ENCODE results near the gene HPD.
"Not testable (repeated sequence)": the region's sequence is repeated elsewhere in the genome, so short reads cannot be mapped to it uniquely, and the experiment has no call there.

HPD gene

DNA sequence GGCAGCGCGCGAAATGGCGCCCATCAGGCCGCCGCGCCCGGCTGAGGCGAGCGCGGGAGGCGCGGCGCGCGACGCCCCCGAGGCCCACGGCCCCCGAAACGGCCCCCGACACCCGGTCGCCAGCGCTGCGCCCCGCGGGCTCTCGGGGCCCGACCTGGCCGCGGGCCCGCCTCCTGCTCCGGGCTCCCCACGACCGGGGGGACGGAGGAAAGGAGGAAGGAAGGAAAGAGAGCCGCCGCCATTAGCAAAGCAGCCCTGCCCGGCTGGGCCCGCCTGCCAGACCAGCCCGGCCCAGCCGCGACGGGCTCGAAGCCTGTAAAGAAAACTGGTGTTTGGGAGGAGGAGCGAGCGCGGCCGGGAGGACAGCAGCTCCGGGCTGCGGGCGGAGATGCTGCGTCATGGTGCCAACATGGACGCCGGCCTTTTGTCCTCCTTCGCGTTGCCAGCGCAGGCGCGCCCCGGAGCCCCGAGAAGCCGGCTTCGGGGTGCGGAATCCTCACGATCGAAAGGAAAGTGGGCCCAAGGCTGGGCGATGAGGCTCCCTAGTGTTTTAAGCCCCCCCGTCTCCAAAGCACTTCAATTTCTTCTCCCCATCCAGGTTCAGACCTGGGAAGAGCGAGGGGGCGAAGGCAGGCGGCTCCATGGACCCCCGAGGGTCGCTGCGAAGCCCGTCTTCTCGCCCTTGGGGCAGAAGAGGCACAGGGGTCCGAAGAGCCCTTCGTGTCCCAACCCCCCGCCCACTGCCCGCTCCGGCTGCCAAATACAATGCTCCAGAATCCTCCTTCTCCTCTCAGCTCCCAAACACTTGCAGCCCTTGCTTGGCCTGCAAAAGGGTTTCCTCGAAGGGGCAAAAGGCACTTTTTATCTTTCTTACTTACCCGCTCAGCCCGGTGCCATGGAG lies 57.7 kb downstream of the HPD start:
- no peak for DNase-seq (ENCODE audit: low read depth in 2 of 3, low spot score in 2 of 3)

DNA sequence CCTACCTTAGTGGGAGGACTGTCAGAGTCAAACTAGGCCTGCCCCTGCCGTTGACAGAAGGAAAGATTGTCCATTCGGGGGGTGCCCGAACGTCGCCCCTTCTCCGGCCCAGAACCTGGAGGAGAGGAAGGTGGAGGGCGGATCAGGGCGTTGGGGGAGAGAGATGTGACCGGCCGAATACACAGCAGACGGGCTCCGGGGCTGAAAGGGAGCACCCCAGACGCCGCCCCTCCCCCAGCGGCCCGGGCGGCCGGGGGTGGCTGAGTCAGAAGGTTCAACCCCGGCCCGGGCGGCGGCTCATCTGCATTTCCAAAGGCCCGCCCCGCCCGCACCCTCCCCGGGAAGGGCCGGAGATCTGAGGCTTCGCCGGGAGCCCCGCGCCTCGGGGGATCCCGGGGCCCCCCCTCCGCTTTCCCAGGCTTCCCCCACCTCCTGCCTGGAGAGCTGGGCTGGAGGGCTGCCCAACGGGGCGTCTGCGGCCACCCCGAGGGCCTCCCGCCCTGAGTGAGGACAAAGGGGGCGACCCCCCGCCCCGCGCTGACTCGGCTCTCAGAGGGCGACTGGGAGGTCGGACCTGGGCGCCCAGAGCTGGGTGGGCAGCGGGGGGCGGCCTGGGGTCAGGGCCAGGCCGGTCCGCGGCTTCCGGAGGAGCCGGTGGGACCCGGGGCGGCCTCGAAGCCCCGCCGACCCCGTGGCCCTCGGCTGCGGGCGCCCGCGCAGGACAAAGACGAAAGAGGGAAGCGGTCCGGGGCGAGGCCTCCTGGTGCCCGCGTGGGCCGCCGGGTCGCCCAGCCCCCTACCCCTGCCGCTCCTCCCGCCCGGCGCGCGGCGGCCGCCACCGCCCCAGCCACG lies 58.6 kb downstream of the HPD start:
- peak in 2 of 3 experiments; percentile 71 to 81 for DNase-seq (ENCODE audit: low read depth in 2 of 3, low spot score in 2 of 3)

DNA sequence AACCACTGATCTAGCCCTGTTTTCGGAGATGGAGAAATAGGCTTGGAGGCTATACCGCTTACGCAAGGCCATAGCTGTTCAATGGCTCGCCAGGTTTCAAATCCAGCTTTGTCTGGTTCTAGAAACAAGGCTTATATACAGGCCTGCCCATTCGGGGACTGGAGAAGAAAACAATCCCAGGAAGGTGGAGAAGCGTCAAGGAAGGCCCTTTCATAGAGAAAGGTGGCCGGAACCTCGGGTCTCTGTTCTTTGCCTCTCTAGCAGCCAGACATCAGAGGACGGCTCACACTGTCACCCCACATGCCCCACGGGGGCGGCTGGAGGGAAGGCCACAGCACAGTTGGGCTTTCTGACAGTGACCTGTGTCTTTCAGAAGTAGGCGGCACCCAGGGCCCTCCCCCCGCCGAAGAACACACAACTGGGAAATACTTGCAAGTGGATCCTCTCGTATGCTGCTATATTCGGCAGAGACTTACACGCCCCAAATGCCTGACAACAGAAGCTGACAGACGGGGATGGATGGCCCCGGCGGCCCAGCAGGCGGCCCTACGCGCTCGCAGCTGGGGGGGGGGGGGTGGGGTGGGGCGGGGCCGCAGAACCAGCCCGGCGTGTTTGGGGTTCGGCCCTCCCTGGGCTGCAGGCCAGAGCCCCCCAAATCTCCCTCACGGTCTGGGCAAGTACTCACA lies 59.4 kb downstream of the HPD start:
- DNase-seq (ENCODE audit: low read depth in 2 of 3, low spot score in 2 of 3) = no peak

DNA sequence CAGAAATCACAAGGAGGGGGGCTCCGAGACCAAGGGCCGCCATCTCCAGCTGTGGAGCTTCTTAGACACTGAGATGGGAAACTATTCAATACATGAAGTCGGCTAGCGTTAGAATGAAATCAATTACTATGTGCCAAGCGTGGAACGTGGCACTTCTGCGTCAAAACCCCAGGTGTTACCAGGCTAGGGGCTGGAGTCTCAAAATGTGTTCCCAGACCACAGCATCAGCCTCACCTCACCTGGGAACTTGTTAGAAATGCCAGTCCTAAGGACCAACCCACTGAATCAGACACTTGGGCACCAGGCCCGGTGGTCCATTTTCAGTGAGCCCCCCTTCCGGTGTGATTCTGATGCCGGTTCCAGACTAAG lies 59.9 kb downstream of the HPD start:
- DNase-seq (ENCODE audit: low read depth in 2 of 3, low spot score in 2 of 3) = no peak

DNA sequence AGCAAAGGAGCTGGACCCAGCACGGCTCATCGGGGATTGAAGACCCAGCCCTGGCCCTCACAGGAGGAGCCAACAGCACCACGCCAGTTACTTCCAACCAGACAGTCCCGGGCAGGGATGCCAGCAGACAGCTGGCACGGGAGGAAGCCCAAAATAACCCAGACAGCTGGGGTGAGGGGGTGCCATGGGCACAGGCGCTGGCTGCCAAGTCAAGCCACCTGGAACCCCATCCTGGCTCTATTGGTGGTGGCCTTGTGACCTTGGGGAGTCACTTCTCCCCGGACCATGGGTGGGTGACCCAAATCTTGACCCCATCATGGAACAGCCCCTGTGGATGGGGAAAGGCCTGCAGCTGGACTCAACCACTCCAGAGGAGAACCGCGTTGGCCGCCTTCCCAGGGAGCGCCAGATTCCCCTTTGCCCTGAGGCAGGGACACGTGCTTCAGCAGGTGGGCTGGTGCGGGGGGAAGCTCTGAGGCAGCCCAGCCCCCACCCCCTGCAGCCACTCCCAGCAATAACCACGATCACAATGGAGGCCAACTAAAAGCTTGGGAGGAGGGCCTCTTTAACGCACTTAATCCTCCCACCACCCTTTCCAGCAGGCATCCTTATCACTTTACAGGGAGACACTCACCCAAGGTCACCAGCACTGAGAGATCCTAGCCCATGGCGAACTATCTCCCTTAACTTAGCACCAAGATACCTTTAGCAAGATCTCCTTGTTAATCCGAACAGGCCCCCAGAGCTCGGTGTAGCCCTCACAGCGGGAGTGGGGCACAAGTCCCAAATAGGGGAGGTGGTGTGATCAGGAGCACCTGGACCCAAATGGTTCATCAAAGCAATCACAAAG lies 60.5 kb downstream of the HPD start:
- no peak for DNase-seq (ENCODE audit: low read depth in 2 of 3, low spot score in 2 of 3)

DNA sequence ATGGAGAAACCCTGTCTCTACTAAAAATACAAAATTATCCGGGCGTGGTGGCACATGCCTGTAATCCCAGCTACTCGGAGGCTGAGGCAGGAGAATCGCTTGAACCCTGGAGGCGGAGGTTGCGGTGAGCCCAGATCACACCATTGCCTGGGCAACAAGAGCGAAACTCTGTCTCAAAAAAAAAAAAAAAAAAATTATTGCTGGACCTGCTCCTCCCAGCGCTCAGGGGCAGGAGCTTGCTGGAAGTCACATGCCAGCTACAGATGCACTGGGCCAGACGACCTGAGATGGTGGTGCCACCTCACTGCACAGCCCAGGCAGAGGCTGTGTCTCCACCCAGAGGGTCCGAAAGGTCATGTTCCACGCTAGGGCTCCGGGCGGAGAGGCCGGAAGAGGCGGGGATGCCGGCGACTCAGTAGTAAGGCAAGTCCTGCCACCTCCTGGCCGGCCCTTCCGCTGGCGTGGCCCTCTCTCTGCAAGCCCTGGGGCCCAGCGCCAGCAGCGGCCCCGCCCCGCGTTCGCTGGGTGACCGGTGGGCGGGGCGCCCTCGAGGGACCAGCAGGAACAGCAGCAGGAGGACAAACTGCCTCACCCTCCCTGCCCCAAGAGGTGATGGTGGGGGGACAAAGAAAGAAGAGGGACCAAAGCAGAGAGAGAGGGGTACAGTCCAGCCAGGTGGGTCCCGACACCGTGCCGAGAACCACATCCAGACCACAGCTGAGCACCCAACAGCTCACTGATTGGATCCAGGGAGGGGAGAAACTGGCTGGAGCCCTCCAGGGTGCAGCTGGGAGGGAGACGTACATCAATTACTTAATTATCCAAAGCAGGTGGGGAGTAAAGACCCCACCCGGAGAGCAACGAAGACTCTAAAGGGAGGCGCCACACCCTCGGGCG lies 61.6 kb downstream of the HPD start:
- no peak for DNase-seq (ENCODE audit: low read depth in 2 of 3, low spot score in 2 of 3)

DNA sequence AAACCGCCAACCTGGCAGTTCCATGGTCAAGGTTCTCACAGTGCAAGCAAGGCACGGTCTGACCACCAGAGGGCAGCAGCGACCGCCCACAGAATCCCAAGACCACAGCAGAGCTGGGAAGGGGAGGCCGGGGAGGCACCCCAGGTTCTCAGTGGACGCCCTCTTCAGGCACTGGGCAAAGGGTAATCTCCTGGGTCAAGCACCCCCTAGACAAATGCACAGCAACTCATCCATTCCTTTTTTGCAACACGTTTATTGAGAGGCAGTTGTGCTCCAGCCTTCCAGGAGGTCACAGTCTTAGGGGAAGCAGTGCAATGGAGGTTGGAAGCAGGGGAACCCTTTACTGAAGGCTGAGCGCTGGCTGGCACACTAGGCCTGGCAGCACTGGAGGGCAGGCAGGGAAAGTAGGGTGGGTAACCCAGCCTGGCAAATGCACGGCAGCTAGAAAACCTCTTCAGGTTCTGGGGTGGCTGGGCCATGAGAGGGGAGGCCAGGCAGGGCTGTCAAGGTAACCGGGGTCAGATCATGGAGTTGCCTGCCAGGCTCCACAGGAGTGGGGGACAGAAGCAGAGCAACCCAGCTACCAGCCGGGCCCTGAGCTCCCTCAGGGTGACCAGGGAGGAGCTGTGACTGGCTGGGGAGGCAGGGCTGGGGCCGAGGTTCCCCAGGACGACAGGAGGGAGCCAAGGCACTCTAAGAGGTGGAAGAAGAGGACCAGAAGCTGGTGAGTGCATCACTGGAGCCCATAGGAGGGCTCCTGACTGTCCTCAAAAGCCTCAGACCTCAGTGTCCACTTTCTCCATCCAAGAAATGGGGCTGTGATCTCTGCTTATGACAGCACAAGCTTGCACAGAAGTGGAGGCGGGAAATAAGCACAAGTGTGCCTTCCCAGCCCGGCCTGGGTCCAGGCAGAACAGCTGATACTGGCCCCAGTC lies 63.4 kb downstream of the HPD start:
- peak in 2 of 3 experiments; percentile 87 to 89 for DNase-seq (ENCODE audit: low read depth in 2 of 3, low spot score in 2 of 3)

GRCh38 chr12:121794534-121795033 lies 64.1 kb downstream of the HPD start:
- DNase-seq (ENCODE audit: low read depth in 2 of 3, low spot score in 2 of 3) = peak in 1 of 3 experiments; percentile 59

DNA sequence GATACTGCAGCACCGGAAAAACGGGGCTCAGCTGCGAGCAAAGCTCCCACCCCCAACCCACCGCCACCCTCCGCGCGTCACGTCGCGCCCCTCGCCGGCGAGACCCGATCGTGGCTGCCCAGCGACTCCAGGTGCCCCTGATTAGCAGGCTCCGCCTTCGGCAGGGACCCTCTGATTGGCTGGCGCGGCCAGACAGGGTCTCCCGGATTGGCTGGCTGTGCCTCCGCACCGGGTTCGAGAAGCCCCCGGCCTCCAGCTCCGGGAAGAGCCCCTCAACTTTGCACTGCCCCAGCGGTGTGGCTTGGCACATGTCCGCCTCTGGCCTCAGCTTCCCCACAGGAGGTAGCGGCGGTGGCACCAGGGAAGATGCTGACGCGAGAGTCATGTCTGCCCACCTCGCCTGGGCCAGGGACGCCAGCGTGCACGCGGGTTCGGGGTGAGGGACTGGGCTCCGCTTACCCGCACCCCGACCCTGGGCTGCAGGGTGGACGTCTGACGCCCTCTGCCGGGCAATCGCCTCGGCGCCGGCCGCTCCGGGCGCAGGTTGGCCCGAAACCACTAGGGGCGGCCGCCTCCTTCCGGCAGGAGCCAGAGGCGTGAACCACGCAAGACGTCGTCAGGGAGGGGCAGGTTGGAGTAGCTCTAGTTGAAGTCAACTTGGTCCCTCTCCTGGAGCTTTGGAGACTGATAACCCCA lies 64.7 kb downstream of the HPD start:
- DNase-seq (ENCODE audit: low read depth in 2 of 3, low spot score in 2 of 3) = peak; percentile 77 to 97 (median 92)

GRCh38 chr12:121793440-121793837 lies 65.2 kb downstream of the HPD start, which contains the start of gene RHOF:
Gene RHOF (minus strand): TSS chr12:121793688. CDS start chr12:121793633, 55 bp downstream.
- peak in 2 of 3 experiments; percentile 66 to 67 for DNase-seq (ENCODE audit: low read depth in 2 of 3, low spot score in 2 of 3)

DNA sequence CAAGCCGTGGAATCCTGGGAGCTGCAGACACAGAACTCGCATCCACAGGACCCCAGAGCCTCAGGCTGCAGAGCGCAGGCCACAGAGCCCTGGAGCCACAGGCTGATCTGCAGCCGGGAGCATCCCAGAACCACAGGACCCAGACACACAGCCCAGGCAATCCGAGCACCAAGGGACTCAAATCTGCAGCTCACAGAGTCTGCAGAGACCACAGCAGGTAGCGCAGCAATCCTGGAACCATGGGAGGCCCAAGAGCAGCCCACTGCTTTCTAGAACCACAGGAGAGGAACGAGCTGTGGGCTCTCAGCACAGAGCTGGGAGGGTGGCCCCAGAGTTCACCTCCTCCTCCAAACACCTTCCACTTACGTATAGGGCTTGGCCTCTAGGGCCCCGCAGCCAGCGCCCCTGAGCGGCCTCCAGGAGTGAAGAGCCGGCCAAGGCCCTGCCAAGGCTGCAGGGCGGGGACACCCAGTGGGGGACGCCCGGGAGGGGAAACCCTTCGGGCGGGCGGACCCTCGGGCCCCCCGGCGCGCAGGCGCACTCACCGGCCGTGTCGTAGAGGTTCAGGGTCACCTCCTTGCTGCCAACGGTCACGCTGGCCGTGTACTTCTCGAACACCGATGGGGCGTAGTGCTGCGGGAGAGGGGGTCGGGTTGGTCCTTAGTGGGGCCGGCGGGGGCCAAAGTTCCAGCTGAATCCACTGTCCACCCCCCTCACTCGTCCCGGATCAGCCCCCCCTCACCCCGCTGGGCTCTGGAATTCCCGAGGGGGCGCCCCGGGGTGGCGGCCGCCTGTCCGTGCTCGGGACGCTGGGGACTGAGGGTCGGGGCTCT lies 65.8 kb downstream of the HPD start:
- DNase-seq (ENCODE audit: low read depth in 2 of 3, low spot score in 2 of 3) = no peak

DNA sequence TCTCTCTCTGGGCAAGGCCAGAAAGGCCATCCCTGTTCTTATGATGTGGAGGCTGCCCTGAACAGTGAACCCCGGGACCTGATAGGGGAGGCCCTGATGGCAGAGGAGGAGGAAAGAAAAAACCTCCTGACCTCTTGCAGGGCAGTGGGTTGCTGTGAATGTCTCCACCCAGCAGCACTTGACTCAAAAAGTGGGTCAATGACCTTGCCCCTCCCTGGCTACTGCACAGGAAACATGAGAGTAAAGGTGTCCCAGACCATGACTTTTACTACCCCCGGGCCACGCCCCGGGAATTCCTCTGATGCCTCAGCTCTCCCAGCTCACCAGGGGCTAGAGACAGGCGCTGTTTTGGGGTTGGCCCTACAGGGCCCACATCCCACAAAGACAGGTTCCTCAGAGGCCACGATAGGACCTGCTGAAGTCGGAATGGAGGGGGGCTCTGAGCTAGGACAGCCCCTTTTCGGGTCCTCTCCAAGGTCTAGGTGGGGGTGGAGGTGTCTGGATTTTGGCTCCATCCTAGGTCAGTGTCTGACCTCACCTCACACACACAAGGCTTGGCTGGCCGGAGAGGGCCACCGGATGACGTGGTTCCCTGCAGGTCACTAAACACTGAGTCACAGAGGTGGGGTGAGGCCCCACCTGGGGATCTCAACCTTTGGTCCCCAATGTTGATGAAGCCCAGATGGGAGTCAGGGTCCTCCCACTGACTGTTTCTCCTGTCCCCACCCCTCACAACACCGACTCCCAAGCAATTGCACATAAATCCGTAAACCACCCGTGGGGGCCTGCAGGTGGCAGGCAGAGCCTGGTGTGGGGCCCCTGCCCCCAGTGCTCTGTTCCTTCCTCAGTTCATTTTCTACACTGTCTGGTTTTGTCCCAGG lies 66.7 kb downstream of the HPD start:
- DNase-seq (ENCODE audit: low read depth in 2 of 3, low spot score in 2 of 3) = no peak

DNA sequence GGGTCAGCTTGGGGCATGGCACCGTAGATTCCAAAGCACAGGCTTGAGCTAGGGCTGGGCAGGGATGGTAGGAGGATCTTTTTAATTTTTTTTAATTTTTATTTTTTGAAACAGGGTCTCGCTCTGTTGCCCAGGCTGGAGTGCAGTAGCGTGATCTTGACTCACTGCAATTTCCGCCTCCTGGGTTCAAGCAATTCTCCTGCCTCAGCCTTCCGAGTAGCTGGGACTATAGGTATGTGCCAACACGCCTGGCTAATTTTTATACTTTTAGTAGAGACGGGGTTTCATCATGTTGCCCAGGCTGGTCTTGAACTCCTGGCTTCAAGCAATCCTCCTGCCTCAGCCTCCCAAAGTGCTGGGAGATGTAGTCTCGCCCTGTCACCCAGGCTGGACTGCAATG lies 67.9 kb downstream of the HPD start:
- not testable (repeated sequence) for DNase-seq (ENCODE audit: low read depth in 2 of 3, low spot score in 2 of 3)

- peak; percentile 59 to 91 (median 89) for DNase-seq (ENCODE audit: low read depth in 2 of 3, low spot score in 2 of 3)
These were observed 68.6 kb downstream of the HPD start for GRCh38 chr12:121789800-121790728.
